Measurements from ENCODE around the gene NFKBIB. TPM values are rescaled to one million over a fixed set of nuclear protein-coding genes. Genes with fewer than 3 reads are reported as not detected.

The NFKBIB gene
- total RNA-seq, 2 experiments from 2014 or later, result 29.3 to 30.1 TPM

DNA sequence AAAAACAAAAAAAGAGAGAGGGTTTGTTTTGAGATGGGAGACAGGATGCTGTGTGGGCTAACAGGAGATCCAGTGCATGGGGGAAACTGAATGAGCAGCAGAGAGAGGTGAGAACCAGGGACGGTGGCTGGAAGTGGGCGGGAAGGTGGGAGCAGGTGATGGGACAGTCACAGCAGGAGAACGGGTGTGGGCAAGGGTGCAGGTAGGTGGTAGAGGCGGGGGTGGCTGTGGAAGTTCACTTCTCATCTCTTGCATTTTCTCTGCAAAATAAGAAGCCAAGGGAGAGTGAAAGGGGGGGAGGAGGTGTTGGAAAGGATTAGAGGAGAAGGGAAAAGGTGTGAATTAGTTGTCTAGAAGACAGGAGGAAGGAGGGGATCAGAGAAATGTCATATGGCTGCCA lies 53.9 kb downstream of the NFKBIB start:
- ATAC-seq (ENCODE audit: poor library complexity), result no peak
- ChIA-PET POLR2A (no interaction called here), CTCF (no interaction called here)
- no peaks in the 10 kb centered on the region for H3K36me3 Mint-ChIP-seq (ENCODE audit: low read depth)
- H3K27me3 Mint-ChIP-seq, result peaks cover 17% of the 10 kb centered on the region
- no peaks in the 10 kb centered on the region for H3K9me3 Mint-ChIP-seq
- Histone ChIP-seq H3K27me3 (ENCODE audit: control insufficient read depth in 1 of 2, insufficient read depth in 2 of 2, low read length in 2 of 2) (peaks cover 6 to 8% of the 10 kb centered on the region in 2 experiments), H3K4me1 (ENCODE audit: insufficient read depth, low read length) (peaks cover 18% of the 10 kb centered on the region), H3K9me3 (ENCODE audit: control insufficient read depth in 1 of 2, insufficient read depth in 1 of 2, low read length in 2 of 2) (no peaks in the 10 kb centered on the region), H3K36me3 (ENCODE audit: insufficient read depth, low read length) (no peaks in the 10 kb centered on the region), H3K27ac (ENCODE audit: low read depth in 1 of 2, low read length in 2 of 2) (no peak overlapping the region), H3K4me3 (ENCODE audit: low read length) (no peak overlapping the region)
- intact Hi-C loops (cut with DNase I, micrococcal nuclease), result loop anchor here in 1 of 2 experiments (5.0 to 10.0 kb wide), 2 partner anchors 551 to 591 kb away; partner anchors contain the start of genes EID2 and FAM98C
- H3K27ac Mint-ChIP-seq, result no peak overlapping the region
- DNase-seq, result no peak
- H3K4me1 Mint-ChIP-seq (ENCODE audit: low read depth), result peaks cover 13% of the 10 kb centered on the region
- no peak overlapping the region for H3K4me3 Mint-ChIP-seq
- TF ChIP-seq CTCF (IDR thresholded peaks at IDR 0.05), result no peak

- DNase-seq (no peak), ATAC-seq (ENCODE audit: poor library complexity) (no peak)
- H3K4me1 ChIP-seq (ENCODE audit: insufficient read depth, low read length), result peaks cover 5% of the 10 kb centered on the region
- H3K9me3 Mint-ChIP-seq, result no peaks in the 10 kb centered on the region
- POLR2A ChIA-PET, result no interaction called here
- H3K36me3 Mint-ChIP-seq (ENCODE audit: low read depth), result no peaks in the 10 kb centered on the region
- TF ChIP-seq CTCF (IDR thresholded peaks at IDR 0.05), result no peak
- peaks cover 7% of the 10 kb centered on the region for H3K4me1 Mint-ChIP-seq (ENCODE audit: low read depth)
- H3K27ac ChIP-seq (ENCODE audit: low read depth in 1 of 2, low read length in 2 of 2), result no peak overlapping the region
- intact Hi-C loops (cut with DNase I, micrococcal nuclease), result loop anchor here in 1 of 2 experiments (10.0 kb wide), 1 partner anchor 589 kb away; the partner anchor contains the start of gene EID2
- H3K4me3 Mint-ChIP-seq, result no peak overlapping the region
- H3K27me3 Mint-ChIP-seq, result peaks cover 17% of the 10 kb centered on the region
- H3K4me3 ChIP-seq (ENCODE audit: low read length), result no peak overlapping the region
- H3K9me3 ChIP-seq (ENCODE audit: control insufficient read depth in 1 of 2, insufficient read depth in 1 of 2, low read length in 2 of 2), result no peaks in the 10 kb centered on the region
- no peak overlapping the region for H3K27ac Mint-ChIP-seq
- peaks cover 5 to 6% of the 10 kb centered on the region in 2 experiments for H3K27me3 ChIP-seq (ENCODE audit: control insufficient read depth in 1 of 2, insufficient read depth in 2 of 2, low read length in 2 of 2)
- H3K36me3 ChIP-seq (ENCODE audit: insufficient read depth, low read length), result no peaks in the 10 kb centered on the region
- CTCF ChIA-PET, result interaction anchor here (0.7 kb wide), 1 partner anchor 166 kb away, joined by 3 read pairs; no protein-coding TSS in a partner anchor
These were observed 56.5 kb downstream of the NFKBIB start for GRCh38 chr19:38956264-38956663.

- no peaks in the 10 kb centered on the region for H3K36me3 Mint-ChIP-seq (ENCODE audit: low read depth)
- intact Hi-C loops (cut with DNase I, micrococcal nuclease), result loop anchor here in 1 of 2 experiments (10.0 kb wide), 1 partner anchor 586 kb away; the partner anchor contains the start of gene EID2
- ChIA-PET CTCF (no interaction called here), POLR2A (no interaction called here)
- Histone ChIP-seq H3K4me3 (ENCODE audit: low read length) (no peak overlapping the region), H3K27me3 (ENCODE audit: control insufficient read depth in 1 of 2, insufficient read depth in 2 of 2, low read length in 2 of 2) (peaks cover 4 to 5% of the 10 kb centered on the region in 2 experiments), H3K9me3 (ENCODE audit: control insufficient read depth in 1 of 2, insufficient read depth in 1 of 2, low read length in 2 of 2) (no peaks in the 10 kb centered on the region), H3K36me3 (ENCODE audit: insufficient read depth, low read length) (no peaks in the 10 kb centered on the region), H3K27ac (ENCODE audit: low read depth in 1 of 2, low read length in 2 of 2) (no peak overlapping the region), H3K4me1 (ENCODE audit: insufficient read depth, low read length) (peaks cover 7% of the 10 kb centered on the region)
- H3K4me1 Mint-ChIP-seq (ENCODE audit: low read depth), result peaks cover 4% of the 10 kb centered on the region
- no peak overlapping the region for H3K27ac Mint-ChIP-seq
- H3K27me3 Mint-ChIP-seq, result peaks cover 13% of the 10 kb centered on the region
- no peaks in the 10 kb centered on the region for H3K9me3 Mint-ChIP-seq
- no peak for ATAC-seq (ENCODE audit: poor library complexity)
- TF ChIP-seq CTCF (IDR thresholded peaks at IDR 0.05), result no peak
- no peak for DNase-seq
- H3K4me3 Mint-ChIP-seq, result no peak overlapping the region
These were observed 58.5 kb downstream of the NFKBIB start for GRCh38 chr19:38958301-38958700.

Other genes with a start within 250 kb of the NFKBIB start
- gene CAPN12, start 155.5 kb upstream of the NFKBIB start, total RNA-seq, result 1 to 10 TPM; 1.6 to 2.0 TPM
- gene LGALS7, start 126.5 kb upstream of the NFKBIB start, total RNA-seq, result not detected
- not detected for gene LGALS7B, start 110.8 kb upstream of the NFKBIB start, total RNA-seq
- gene LGALS4, start 87.0 kb upstream of the NFKBIB start, total RNA-seq, result 1 to 10 TPM; 2.3 to 3.1 TPM
- 10 to 100 TPM; 32.6 to 35.3 TPM for gene ECH1, start 68.2 kb upstream of the NFKBIB start, total RNA-seq
- gene HNRNPL, start 50.0 kb upstream of the NFKBIB start, total RNA-seq, result 100 to 1,000 TPM; 535 to 565 TPM
- 10 to 100 TPM; 19.5 to 21.3 TPM for gene RINL, start 21.7 kb upstream of the NFKBIB start, total RNA-seq
- gene SIRT2, start 351 bp upstream of the NFKBIB start, total RNA-seq, result 10 to 100 TPM; 60.8 to 67.8 TPM
- gene CCER2, start 12.2 kb downstream of the NFKBIB start, total RNA-seq, result 1 to 10 TPM; 1.0 to 1.7 TPM
- 10 to 100 TPM; 18.7 to 22.8 TPM for gene SARS2, start 30.8 kb downstream of the NFKBIB start, total RNA-seq
- 10 to 100 TPM; 13.7 to 15.4 TPM for gene MRPS12, start 31.0 kb downstream of the NFKBIB start, total RNA-seq
- gene FBXO17, start 75.8 kb downstream of the NFKBIB start, total RNA-seq, result not detected
- under 1 TPM in 1 of 2 experiments, not detected in 1; 0.11 TPM for gene FBXO27, start 132.6 kb downstream of the NFKBIB start, total RNA-seq
- not detected for gene ACP7, start 184.4 kb downstream of the NFKBIB start, total RNA-seq
- 1 to 10 TPM; 2.7 to 6.3 TPM for gene PAK4, start 225.8 kb downstream of the NFKBIB start, total RNA-seq

All from CD4-positive, alpha-beta T cell (primary cell).